ENCODE results near the gene CBX6.

Gene CBX6

GRCh38 chr22:38815842-38816241, 56.2 kb downstream of the CBX6 start:
- DNase-seq, result no peak

All from effector CD4-positive, alpha-beta T cell (primary cell).